ENCODE data around the gene ZNF93. TPM values are rescaled to one million over a fixed set of nuclear protein-coding genes. Genes with fewer than 3 reads are reported as not detected.
"Not testable (repeated sequence)": the region's sequence is repeated elsewhere in the genome, so short reads cannot be mapped to it uniquely, and the experiment has no call there.

Gene ZNF93
- total RNA-seq (1 to 10 TPM; 6.2 to 8.3 TPM), polyA plus RNA-seq (ENCODE audit: insufficient read length in 6 of 6) (10 to 100 TPM; 14.0 to 19.4 (median 16.5) TPM)
- long read RNA-seq, donor 1, transcript ZNF93-201 (4 exons, 2,648 nt) = major isoform, 10 of 17 reads
- long read RNA-seq, donor 1, partial matches to known transcripts = 0 of 17 reads
- long read RNA-seq, donor 1, other reads (novel, unspliced or antisense) = 6 of 17 reads
- long read RNA-seq, donor 2, partial matches to known transcripts = 9 of 12 reads
- long read RNA-seq, donor 2, other reads (novel, unspliced or antisense) = 0 of 12 reads
- long read RNA-seq, donor 3, partial matches to known transcripts = 0 of 3 reads
- long read RNA-seq, donor 3, other reads (novel, unspliced or antisense) = 0 of 3 reads
- long read RNA-seq, donor 4, partial matches to known transcripts = 0 of 1 reads
- long read RNA-seq, donor 4, other reads (novel, unspliced or antisense) = 0 of 1 reads
- long read RNA-seq, donor 5, transcript ZNF93-201 (4 exons, 2,648 nt) = major isoform, 5 of 6 reads
- long read RNA-seq, donor 5, partial matches to known transcripts = 0 of 6 reads
- long read RNA-seq, donor 5, other reads (novel, unspliced or antisense) = 0 of 6 reads
- long read RNA-seq, donor 6, transcript ZNF93-201 (4 exons, 2,648 nt) = major isoform, 5 of 5 reads
- long read RNA-seq, donor 6, partial matches to known transcripts = 0 of 5 reads
- long read RNA-seq, donor 6, other reads (novel, unspliced or antisense) = 0 of 5 reads
- long read RNA-seq, donor 7, partial matches to known transcripts = 0 of 2 reads
- long read RNA-seq, donor 7, other reads (novel, unspliced or antisense) = 0 of 2 reads
- long read RNA-seq, donor 8, partial matches to known transcripts = 0 of 3 reads
- long read RNA-seq, donor 8, other reads (novel, unspliced or antisense) = 0 of 3 reads
- long read RNA-seq, donor 9 = 0 reads
- long read RNA-seq, donor 10, partial matches to known transcripts = 0 of 1 reads
- long read RNA-seq, donor 10, other reads (novel, unspliced or antisense) = 0 of 1 reads
- long read RNA-seq, donor 11 = 0 reads
- long read RNA-seq, donor 12, partial matches to known transcripts = 0 of 4 reads
- long read RNA-seq, donor 12, other reads (novel, unspliced or antisense) = 0 of 4 reads

- Histone ChIP-seq H3K9me3 (peaks cover 0 to 47% of the 10 kb centered on the region in 2 donors), H3K36me3 (peaks cover 0 to 7% of the 10 kb centered on the region in 2 donors), H3K4me3 (peak within 1 kb of the TSS; percentile 68 to 77), H3K27me3 (no peaks in the 10 kb centered on the region), H3K27ac (peak within 1 kb of the TSS; percentile 85), H3K4me1 (peaks cover 0 to 8% of the 10 kb centered on the region in 2 donors)
- peak; percentile 89 to 97 (median 95) for DNase-seq
- TF ChIP-seq CTCF (IDR thresholded peaks at IDR 0.05) = no peak
- intact Hi-C loops (cut with DNase I) = no loop called here
- peak; percentile 98 for ATAC-seq
Observed at GRCh38 chr19:19900729-19901444, at the start of gene ZNF93. Gene ZNF93 (plus strand): TSS chr19:19900946. CDS start chr19:19901089, 143 bp downstream.

- H3K4me3 ChIP-seq; H3K4me1 ChIP-seq; DNase-seq; H3K36me3 ChIP-seq; H3K27me3 ChIP-seq; ATAC-seq; H3K27ac ChIP-seq; intact Hi-C loops (cut with DNase I): not testable (repeated sequence)
- peaks cover 0 to 61% of the 10 kb centered on the region in 2 donors for H3K9me3 ChIP-seq
Observed at GRCh38 chr19:19851740-19852139, 49.0 kb upstream of the ZNF93 start.

- Histone ChIP-seq H3K4me1 (no peaks in the 10 kb centered on the region), H3K27me3 (peaks cover 0 to 11% of the 10 kb centered on the region in 2 donors), H3K27ac (no peak overlapping the region), H3K4me3 (no peak overlapping the region), H3K9me3 (peaks cover 0 to 69% of the 10 kb centered on the region in 2 donors), H3K36me3 (no peaks in the 10 kb centered on the region)
- DNase-seq (no peak), ATAC-seq (no peak)
- intact Hi-C loops (cut with DNase I) = no loop called here
- TF ChIP-seq CTCF (IDR thresholded peaks at IDR 0.05) = no peak
Observed at GRCh38 chr19:19858751-19859150, 42.0 kb upstream of the ZNF93 start.

- H3K36me3 ChIP-seq = no peaks in the 10 kb centered on the region
- TF ChIP-seq CTCF (IDR thresholded peaks at IDR 0.05) = no peak
- peaks cover 0 to 69% of the 10 kb centered on the region in 2 donors for H3K9me3 ChIP-seq
- no peak for ATAC-seq
- peaks cover 0 to 3% of the 10 kb centered on the region in 2 donors for H3K4me1 ChIP-seq
- H3K4me3 ChIP-seq = no peak overlapping the region
- intact Hi-C loops (cut with DNase I) = no loop called here
- H3K27ac ChIP-seq = no peak overlapping the region
- peaks cover 0 to 11% of the 10 kb centered on the region in 2 donors for H3K27me3 ChIP-seq
- peak in 2 of 4 donors; percentile 32 to 57 for DNase-seq
Observed at GRCh38 chr19:19860756-19861390, 39.9 kb upstream of the ZNF93 start.

Measured in left lung (tissue), 14 donors.